ENCODE data around the gene PRTG.

- TF ChIP-seq EZH2 (IDR thresholded peaks at IDR 0.05; ENCODE audit: insufficient read depth, poor library complexity, severe bottlenecking), result no peak
- no peak for TF ChIP-seq EZH2phosphoT487 (IDR thresholded peaks at IDR 0.05; ENCODE audit: insufficient read depth, low read depth)
Measured at GRCh38 chr15:55774113-55774970, 31.4 kb upstream of the PRTG start.

Data from GM23248 (cell line).